Stimulated activated naive CD4-positive, alpha-beta T cell (primary cell): ENCODE measurements around the gene MCEMP1.
A peak's percentile ranks its signal among the peaks of the same experiment; 100 is the strongest.

ENCODE experiments used
- DNase-seq, 6 experiments: peaks; one replicate each; lab custom pipeline; 2025; lab: John Stamatoyannopoulos, UW

MCEMP1 gene

GRCh38 chr19:7697721-7698287 is 20.9 kb downstream of the MCEMP1 start:
- DNase-seq: no peak

GRCh38 chr19:7698583-7698982 is 21.7 kb downstream of the MCEMP1 start:
- no peak for DNase-seq

- no peak for DNase-seq
Observed at GRCh38 chr19:7699003-7699402, 22.1 kb downstream of the MCEMP1 start.

GRCh38 chr19:7699417-7700401 is 22.8 kb downstream of the MCEMP1 start:
- DNase-seq: no peak

GRCh38 chr19:7701049-7701653 is 24.3 kb downstream of the MCEMP1 start:
- DNase-seq: no peak

GRCh38 chr19:7701654-7702457 is 25.0 kb downstream of the MCEMP1 start, which contains the start of gene FCER2:
Gene FCER2 (minus strand): TSS chr19:7702131. CDS start chr19:7699760, 2,371 bp downstream.
- no peak for DNase-seq

GRCh38 chr19:7703332-7703731 is 26.4 kb downstream of the MCEMP1 start:
- DNase-seq: no peak

GRCh38 chr19:7704280-7705060 is 27.6 kb downstream of the MCEMP1 start:
- DNase-seq: no peak

GRCh38 chr19:7705387-7706187 is 28.7 kb downstream of the MCEMP1 start:
- DNase-seq: peak; percentile 54 to 83 (median 74)

GRCh38 chr19:7706188-7706954 is 29.5 kb downstream of the MCEMP1 start:
- DNase-seq: no peak

- DNase-seq: no peak
Observed at GRCh38 chr19:7706955-7707456, 30.1 kb downstream of the MCEMP1 start.

GRCh38 chr19:7709932-7710460 is 33.1 kb downstream of the MCEMP1 start:
- no peak for DNase-seq

GRCh38 chr19:7710616-7711015 is 33.7 kb downstream of the MCEMP1 start:
- DNase-seq: no peak

GRCh38 chr19:7715671-7716070 is 38.8 kb downstream of the MCEMP1 start:
- no peak for DNase-seq

GRCh38 chr19:7716762-7717161 is 39.9 kb downstream of the MCEMP1 start:
- no peak for DNase-seq

GRCh38 chr19:7718668-7719067 is 41.8 kb downstream of the MCEMP1 start:
- no peak for DNase-seq

- DNase-seq: no peak
Observed at GRCh38 chr19:7720351-7720750, 43.5 kb downstream of the MCEMP1 start.

GRCh38 chr19:7722231-7722651 is 45.4 kb downstream of the MCEMP1 start:
- DNase-seq: no peak

GRCh38 chr19:7725791-7726190 is 48.9 kb downstream of the MCEMP1 start:
- DNase-seq: no peak
